Spinal cord (tissue), 10 donors: ENCODE results near the gene REXO1. TPM values are rescaled to one million over a fixed set of nuclear protein-coding genes. Genes with fewer than 3 reads are reported as not detected.

Experiments
- DNase-seq, 6 donors: peaks; one replicate each; pipeline versions ENCODE4 v3.0.0 to v3.0.0-alpha.2; 2013 to 2015; ENCODE audit warnings: low spot score in 6 of 6, low read depth in 4 of 6
- H3K27ac ChIP-seq: one replicate; pipeline ENCODE4 v1.5.1; 2013; ENCODE audit warnings: low read depth, low read length, control low read depth
- H3K27me3 ChIP-seq: one replicate; pipeline ENCODE4 v1.6.1; 2013; ENCODE audit warnings: low read length; ENCODE audit not compliant: control insufficient read depth, insufficient read depth
- H3K36me3 ChIP-seq: one replicate; pipeline ENCODE4 v1.6.1; 2013; ENCODE audit warnings: low read length; ENCODE audit not compliant: control insufficient read depth, insufficient read depth
- H3K4me1 ChIP-seq: one replicate; pipeline ENCODE4 v1.6.1; 2013; ENCODE audit warnings: low read length; ENCODE audit not compliant: control insufficient read depth, insufficient read depth
- H3K4me3 ChIP-seq: one replicate; pipeline ENCODE4 v1.5.1; 2013; ENCODE audit warnings: low read depth, low read length, control low read depth
- H3K9me3 ChIP-seq: one replicate; pipeline ENCODE4 v1.6.1; 2013; ENCODE audit warnings: low read length; ENCODE audit not compliant: control insufficient read depth, insufficient read depth
- WGBS: methylation state at CpG from one replicate; pipeline ENCODE4 v1.1.5; 2013; ENCODE audit warnings: missing lambda C conversion rate; ENCODE audit not compliant: insufficient coverage; 5-methylcytosine and 5-hydroxymethylcytosine counted together
- polyA plus RNA-seq, 2 donors: library from polyadenylated mRNA; unstranded; fragments of 120-200 nt; gene quantifications; one replicate each; pipeline ENCODE4 v1.2.1, GENCODE V29; 2013; ENCODE audit not compliant: insufficient read length in 2 of 2
- total RNA-seq, 2 donors: library from RNA; depleted of rRNA in 1 of 2; stranded (reverse); fragments of 120-200 nt in 1 of 2; fragments of >200 nt in 1 of 2; gene quantifications; one replicate each; pipeline versions ENCODE4 v1.2.3 to v1.2.4, GENCODE V29; 2013 to 2014
- donor health status: healthy.

The REXO1 gene
- total and polyA plus RNA-seq, 4 donors = 5.7 to 41.8 (median 19.0) TPM

GRCh38 chr19:1871630-1872029 lies 23.3 kb upstream of the REXO1 start:
- Histone ChIP-seq H3K36me3 (peaks cover 42% of the 10 kb centered on the region), H3K27me3 (no peaks in the 10 kb centered on the region), H3K9me3 (no peaks in the 10 kb centered on the region), H3K4me3 (no peak overlapping the region), H3K4me1 (peaks cover 33% of the 10 kb centered on the region), H3K27ac (no peak overlapping the region)
- no peak for DNase-seq
- WGBS = 89% methylated on average over 9 of the region's 13 CpGs

GRCh38 chr19:1871140-1871597 lies 22.9 kb upstream of the REXO1 start:
- Histone ChIP-seq H3K27ac (no peak overlapping the region), H3K9me3 (no peaks in the 10 kb centered on the region)
- 95% methylated on average over 8 of the region's 15 CpGs for WGBS

GRCh38 chr19:1868971-1869370 lies 20.7 kb upstream of the REXO1 start:
- H3K36me3 ChIP-seq = peaks cover 38% of the 10 kb centered on the region
- 94% methylated on average over 7 of the region's 7 CpGs for WGBS
- no peak for DNase-seq
- H3K4me3 ChIP-seq = no peak overlapping the region
- peaks cover 30% of the 10 kb centered on the region for H3K4me1 ChIP-seq
- H3K9me3 ChIP-seq = no peaks in the 10 kb centered on the region
- no peak overlapping the region for H3K27ac ChIP-seq
- no peaks in the 10 kb centered on the region for H3K27me3 ChIP-seq

More at GRCh38 chr19:1871140-1871597, 22.9 kb upstream of the REXO1 start:
- Histone ChIP-seq H3K27me3 (no peaks in the 10 kb centered on the region), H3K4me3 (no peak overlapping the region), H3K4me1 (peaks cover 28% of the 10 kb centered on the region), H3K36me3 (peaks cover 38% of the 10 kb centered on the region)
- no peak for DNase-seq

GRCh38 chr19:1867349-1867724 lies 19.1 kb upstream of the REXO1 start:
- WGBS = 92% methylated on average over 9 of the region's 9 CpGs
- H3K27ac ChIP-seq = no peak overlapping the region

GRCh38 chr19:1866693-1867348 lies 18.5 kb upstream of the REXO1 start:
- WGBS = 76% methylated on average over 3 of the region's 8 CpGs
- Histone ChIP-seq H3K4me1 (peaks cover 20% of the 10 kb centered on the region), H3K27ac (no peak overlapping the region), H3K9me3 (no peaks in the 10 kb centered on the region), H3K27me3 (no peaks in the 10 kb centered on the region), H3K36me3 (peaks cover 18% of the 10 kb centered on the region), H3K4me3 (no peak overlapping the region)
- no peak for DNase-seq

More at GRCh38 chr19:1867349-1867724, 19.1 kb upstream of the REXO1 start:
- H3K27me3 ChIP-seq = no peaks in the 10 kb centered on the region
- H3K4me3 ChIP-seq = no peak overlapping the region
- H3K36me3 ChIP-seq = peaks cover 22% of the 10 kb centered on the region
- peaks cover 16% of the 10 kb centered on the region for H3K4me1 ChIP-seq
- no peaks in the 10 kb centered on the region for H3K9me3 ChIP-seq
- DNase-seq = no peak

- H3K36me3 ChIP-seq = peaks cover 5% of the 10 kb centered on the region
- H3K27ac ChIP-seq = peak overlapping the region; percentile 90
- H3K27me3 ChIP-seq = no peaks in the 10 kb centered on the region
- peaks cover 34% of the 10 kb centered on the region for H3K4me1 ChIP-seq
- 84% methylated on average over 12 of the region's 17 CpGs for WGBS
- peak overlapping the region; percentile 79 for H3K4me3 ChIP-seq
- DNase-seq = no peak
- no peaks in the 10 kb centered on the region for H3K9me3 ChIP-seq
Measured at GRCh38 chr19:1865172-1866010, 17.1 kb upstream of the REXO1 start.

- 4% methylated on average over 44 of the region's 52 CpGs for WGBS
- Histone ChIP-seq H3K27me3 (no peaks in the 10 kb centered on the region), H3K9me3 (no peaks in the 10 kb centered on the region), H3K4me3 (peak overlapping the region; percentile 79), H3K4me1 (peaks cover 42% of the 10 kb centered on the region), H3K36me3 (peaks cover 2% of the 10 kb centered on the region), H3K27ac (peak overlapping the region; percentile 90)
- peak in 2 of 6 donors; percentile 37 to 71 for DNase-seq
Measured at GRCh38 chr19:1864480-1865171, 16.3 kb upstream of the REXO1 start.

GRCh38 chr19:1863638-1864479 lies 15.6 kb upstream of the REXO1 start:
- H3K27me3 ChIP-seq = no peaks in the 10 kb centered on the region
- no peaks in the 10 kb centered on the region for H3K9me3 ChIP-seq
- peaks cover 2% of the 10 kb centered on the region for H3K36me3 ChIP-seq
- H3K4me3 ChIP-seq = peak overlapping the region; percentile 79
- WGBS = under 1% methylated on average over 103 of the region's 115 CpGs
- peak; percentile 72 to 96 (median 84) for DNase-seq
- peaks cover 50% of the 10 kb centered on the region for H3K4me1 ChIP-seq
- peak overlapping the region; percentile 90 for H3K27ac ChIP-seq

- Histone ChIP-seq H3K27ac (peak within 1 kb of the TSS; percentile 90), H3K27me3 (no peaks in the 10 kb centered on the region), H3K4me3 (peak within 1 kb of the TSS; percentile 79), H3K36me3 (peaks cover 2% of the 10 kb centered on the region), H3K4me1 (peaks cover 56% of the 10 kb centered on the region), H3K9me3 (no peaks in the 10 kb centered on the region)
- under 1% methylated on average over 63 of the region's 63 CpGs for WGBS
- no peak for DNase-seq
Measured at GRCh38 chr19:1863328-1863637, 15.0 kb upstream of the REXO1 start, which contains the start of gene KLF16. Gene KLF16 (minus strand): TSS chr19:1863579. CDS start chr19:1863497, 82 bp downstream.
